ENCODE measurements around the gene AMZ1.
"Not testable (repeated sequence)": the region's sequence is repeated elsewhere in the genome, so short reads cannot be mapped to it uniquely, and the experiment has no call there.

The AMZ1 gene

GRCh38 chr7:2689951-2690705, 2.1 kb downstream of the AMZ1 start:
- Histone ChIP-seq H3K9ac (no peak overlapping the region), H3K9me3 (ENCODE audit: control insufficient read depth, low read length) (no peaks in the 10 kb centered on the region), H3K36me3 (ENCODE audit: control insufficient read depth, insufficient read depth, low read length) (no peaks in the 10 kb centered on the region), H2AFZ (no peak overlapping the region), H3K27me3 (ENCODE audit: control insufficient read depth, insufficient read depth, low read length) (peaks cover 4% of the 10 kb centered on the region), H3K4me3 (ENCODE audit: low read depth, low read length) (no peak overlapping the region), H3K4me2 (ENCODE audit: low read length) (no peak overlapping the region), H3K27ac (no peak overlapping the region), H3K79me2 (no peaks in the 10 kb centered on the region), H3K4me1 (no peaks in the 10 kb centered on the region)
- TF ChIP-seq CTCF (IDR thresholded peaks at IDR 0.05) = no peak

- no peak overlapping the region for H2AFZ ChIP-seq
- no peak overlapping the region for H3K4me3 ChIP-seq (ENCODE audit: low read depth, low read length)
- no peak overlapping the region for H3K4me2 ChIP-seq (ENCODE audit: low read length)
- H3K27me3 ChIP-seq (ENCODE audit: control insufficient read depth, insufficient read depth, low read length) = peaks cover 4% of the 10 kb centered on the region
- H3K9ac ChIP-seq = no peak overlapping the region
- no peak for TF ChIP-seq CTCF (IDR thresholded peaks at IDR 0.05)
- H3K27ac ChIP-seq = no peak overlapping the region
- no peaks in the 10 kb centered on the region for H3K79me2 ChIP-seq
- no peaks in the 10 kb centered on the region for H3K4me1 ChIP-seq
- H3K9me3 ChIP-seq (ENCODE audit: control insufficient read depth, low read length) = no peaks in the 10 kb centered on the region
- no peaks in the 10 kb centered on the region for H3K36me3 ChIP-seq (ENCODE audit: control insufficient read depth, insufficient read depth, low read length)
Observed at GRCh38 chr7:2691011-2691707, 3.2 kb downstream of the AMZ1 start.

GRCh38 chr7:2691932-2692439, 4.0 kb downstream of the AMZ1 start:
- not testable (repeated sequence) for H3K36me3 ChIP-seq (ENCODE audit: control insufficient read depth, insufficient read depth, low read length); H2AFZ ChIP-seq; H3K4me2 ChIP-seq (ENCODE audit: low read length); H3K27ac ChIP-seq; H3K4me3 ChIP-seq (ENCODE audit: low read depth, low read length); H3K4me1 ChIP-seq; H3K9ac ChIP-seq; H3K79me2 ChIP-seq; H3K9me3 ChIP-seq (ENCODE audit: control insufficient read depth, low read length); H3K27me3 ChIP-seq (ENCODE audit: control insufficient read depth, insufficient read depth, low read length)

- no peak for TF ChIP-seq CTCF (IDR thresholded peaks at IDR 0.05)
Observed at GRCh38 chr7:2692543-2692942, 4.5 kb downstream of the AMZ1 start.

GRCh38 chr7:2693420-2694121, 5.6 kb downstream of the AMZ1 start:
- not testable (repeated sequence) for H3K4me1 ChIP-seq; H3K4me2 ChIP-seq (ENCODE audit: low read length); H3K27ac ChIP-seq; H3K36me3 ChIP-seq (ENCODE audit: control insufficient read depth, insufficient read depth, low read length); H3K79me2 ChIP-seq; H3K9ac ChIP-seq; H3K9me3 ChIP-seq (ENCODE audit: control insufficient read depth, low read length); H3K27me3 ChIP-seq (ENCODE audit: control insufficient read depth, insufficient read depth, low read length); H2AFZ ChIP-seq; H3K4me3 ChIP-seq (ENCODE audit: low read depth, low read length)

More at GRCh38 chr7:2692543-2692942, 4.5 kb downstream of the AMZ1 start:
- H3K4me2 ChIP-seq (ENCODE audit: low read length) = no peak overlapping the region
- no peak overlapping the region for H3K4me3 ChIP-seq (ENCODE audit: low read depth, low read length)
- no peaks in the 10 kb centered on the region for H3K36me3 ChIP-seq (ENCODE audit: control insufficient read depth, insufficient read depth, low read length)
- no peaks in the 10 kb centered on the region for H3K9me3 ChIP-seq (ENCODE audit: control insufficient read depth, low read length)
- no peak overlapping the region for H3K9ac ChIP-seq
- H3K79me2 ChIP-seq = no peaks in the 10 kb centered on the region
- peaks cover 4% of the 10 kb centered on the region for H3K27me3 ChIP-seq (ENCODE audit: control insufficient read depth, insufficient read depth, low read length)
- no peak overlapping the region for H2AFZ ChIP-seq
- H3K27ac ChIP-seq = no peak overlapping the region
- H3K4me1 ChIP-seq = no peaks in the 10 kb centered on the region

GRCh38 chr7:2694122-2694436, 6.1 kb downstream of the AMZ1 start:
- H3K9me3 ChIP-seq (ENCODE audit: control insufficient read depth, low read length); H3K4me2 ChIP-seq (ENCODE audit: low read length); H3K4me1 ChIP-seq; H3K79me2 ChIP-seq; H3K36me3 ChIP-seq (ENCODE audit: control insufficient read depth, insufficient read depth, low read length); H3K9ac ChIP-seq; H3K4me3 ChIP-seq (ENCODE audit: low read depth, low read length); H3K27me3 ChIP-seq (ENCODE audit: control insufficient read depth, insufficient read depth, low read length); H3K27ac ChIP-seq; H2AFZ ChIP-seq: not testable (repeated sequence)
